Choroid plexus epithelial cell (primary cell): ENCODE results near the gene VPS13A.

Experiments
- DNase-seq: peaks from one replicate; pipeline ENCODE4 v3.0.0-alpha.2; 2010; ENCODE audit warnings: low read depth
- H3K4me3 ChIP-seq: 2 replicates; pipeline ENCODE4 v1.5.1; 2011; ENCODE audit warnings: low read depth, mild to moderate bottlenecking, control low read depth, low read length, moderate library complexity
- CTCF ChIP-seq: conservative IDR thresholded peaks from 2 replicates; pipeline ENCODE4 v1.5.1; 2011; ENCODE audit warnings: low read depth, mild to moderate bottlenecking, control low read depth, inconsistent platforms, low read length, moderate library complexity

VPS13A gene

GRCh38 chr9:77460938-77461337 lies 283.6 kb downstream of the VPS13A start:
- TF ChIP-seq CTCF, result no peak
- no peak for DNase-seq
- H3K4me3 ChIP-seq, result no peak overlapping the region

GRCh38 chr9:77462066-77462465 lies 284.7 kb downstream of the VPS13A start:
- TF ChIP-seq CTCF, result no peak
- DNase-seq, result no peak
- no peak overlapping the region for H3K4me3 ChIP-seq

GRCh38 chr9:77463151-77463550 lies 285.8 kb downstream of the VPS13A start:
- no peak for TF ChIP-seq CTCF
- H3K4me3 ChIP-seq, result no peak overlapping the region
- no peak for DNase-seq

- TF ChIP-seq CTCF, result no peak
- peak; percentile 65 for DNase-seq
- no peak overlapping the region for H3K4me3 ChIP-seq
Measured at GRCh38 chr9:77464661-77465060, 287.3 kb downstream of the VPS13A start.

GRCh38 chr9:77469515-77470231 lies 292.3 kb downstream of the VPS13A start:
- no peak for DNase-seq
- no peak overlapping the region for H3K4me3 ChIP-seq
- no peak for TF ChIP-seq CTCF
